H1 (cell line): ENCODE measurements around the gene CHST13.

Experiments used
- BRCA1 ChIP-seq: IDR thresholded peaks from 2 replicates; pipeline ENCODE4 v1.6.1; 2012; ENCODE audit warnings: low read depth, low read length, improper control_type of control experiment
- CTCF ChIP-seq, 3 experiments: IDR thresholded peaks; 1 replicate in 2 of 3; 2 replicates in 1 of 3; pipeline versions ENCODE4 v1.5.1 to v1.6.1; 2011; ENCODE audit warnings: low read length in 3 of 3, mild to moderate bottlenecking in 3 of 3, inconsistent platforms in 2 of 3, low read depth in 1 of 3, moderate library complexity in 1 of 3; ENCODE audit not compliant: insufficient read depth in 1 of 3; ENCODE audit errors: control extremely low read depth in 1 of 3
- EZH2 ChIP-seq: fragments of 200-600 bp; sonication (generic); IDR thresholded peaks from 2 replicates; pipeline ENCODE4 v1.7.1; 2012; ENCODE audit warnings: low read depth, mild to moderate bottlenecking, moderate library complexity, low read length, inconsistent platforms; ENCODE audit not compliant: severe bottlenecking
- JUN ChIP-seq: IDR thresholded peaks from 2 replicates; pipeline ENCODE4 v1.6.1; 2011; ENCODE audit warnings: low read depth, mild to moderate bottlenecking, improper control_type of control experiment, low read length
- JUND ChIP-seq: IDR thresholded peaks from 2 replicates; pipeline ENCODE4 v1.6.1; 2011; ENCODE audit warnings: mild to moderate bottlenecking, improper control_type of control experiment, low read length
- NRF1 ChIP-seq: IDR thresholded peaks from 2 replicates; pipeline ENCODE4 v1.6.1; 2011; ENCODE audit warnings: mild to moderate bottlenecking, low read depth, low read length, improper control_type of control experiment
- POLR2AphosphoS5 ChIP-seq: IDR thresholded peaks from 2 replicates; pipeline ENCODE4 v1.6.1; 2011; ENCODE audit warnings: low read depth, low read length
- SP2 ChIP-seq: IDR thresholded peaks from 2 replicates; pipeline ENCODE4 v1.6.1; 2012; ENCODE audit warnings: mild to moderate bottlenecking, low read length, inconsistent platforms
- SP4 ChIP-seq: IDR thresholded peaks from 2 replicates; pipeline ENCODE4 v1.6.1; 2012; ENCODE audit warnings: low read length, inconsistent platforms
- TAF1 ChIP-seq: IDR thresholded peaks from 2 replicates; pipeline ENCODE4 v1.6.1; 2011; ENCODE audit warnings: mild to moderate bottlenecking, low read depth, low read length

- TF ChIP-seq CTCF (IDR thresholded peaks at IDR 0.05; ENCODE audit: control extremely low read depth in 1 of 3, insufficient read depth in 1 of 3, low read depth in 1 of 3, low read length in 3 of 3) = no peak
- TF ChIP-seq JUN = no peak
- no peak for TF ChIP-seq SP2
- no peak for TF ChIP-seq EZH2
- TF ChIP-seq TAF1 = no peak
- no peak for TF ChIP-seq POLR2AphosphoS5
- TF ChIP-seq NRF1 = no peak
- no peak for TF ChIP-seq BRCA1
- TF ChIP-seq JUND = no peak
- TF ChIP-seq SP4 = no peak
These were observed 24.9 kb downstream of the CHST13 start for GRCh38 chr3:126548556-126549466.
